Inflammatory macrophage (primary cell): Measurements from ENCODE around the gene CORT.
"Not testable (repeated sequence)": the region's sequence is repeated elsewhere in the genome, so short reads cannot be mapped to it uniquely, and the experiment has no call there.

Experiments used
- DNase-seq, 2 donors: peaks; one replicate each; pipeline ENCODE4 v3.0.0-alpha.2; 2020 to 2022

CORT gene

GRCh38 chr1:10438677-10439163 is 11.1 kb upstream of the CORT start:
- no peak for DNase-seq

- DNase-seq, result no peak
Observed at GRCh38 chr1:10440305-10440704, 9.5 kb upstream of the CORT start.

- DNase-seq, result no peak
Observed at GRCh38 chr1:10440794-10441193, 9.0 kb upstream of the CORT start.

- DNase-seq, result no peak
Observed at GRCh38 chr1:10444248-10444647, 5.6 kb upstream of the CORT start.

GRCh38 chr1:10444795-10445397 is 4.9 kb upstream of the CORT start:
- no peak for DNase-seq

GRCh38 chr1:10446790-10447422 is 2.9 kb upstream of the CORT start:
- no peak for DNase-seq

GRCh38 chr1:10450156-10450814 is 454 bp downstream of the CORT start:
- DNase-seq, result no peak

GRCh38 chr1:10450836-10451235 is 1.0 kb downstream of the CORT start:
- DNase-seq, result no peak

GRCh38 chr1:10451287-10451686 is 1.5 kb downstream of the CORT start:
- no peak for DNase-seq

- DNase-seq, result no peak
Observed at GRCh38 chr1:10456048-10456447, 6.2 kb downstream of the CORT start.

GRCh38 chr1:10456661-10457060 is 6.8 kb downstream of the CORT start:
- DNase-seq, result no peak

- DNase-seq, result not testable (repeated sequence)
Observed at GRCh38 chr1:10457462-10457861, 7.6 kb downstream of the CORT start.

- DNase-seq, result no peak
Observed at GRCh38 chr1:10457875-10458274, 8.0 kb downstream of the CORT start.

GRCh38 chr1:10459184-10459583 is 9.4 kb downstream of the CORT start:
- DNase-seq, result no peak

- no peak for DNase-seq
Observed at GRCh38 chr1:10467078-10467477, 17.2 kb downstream of the CORT start.

- no peak for DNase-seq
Observed at GRCh38 chr1:10470043-10470442, 20.2 kb downstream of the CORT start.

- DNase-seq, result no peak
Observed at GRCh38 chr1:10471411-10472219, 21.8 kb downstream of the CORT start.

- peak; percentile 96 to 97 for DNase-seq
Observed at GRCh38 chr1:10472220-10473144, 22.7 kb downstream of the CORT start, which contains the start of gene DFFA. Gene DFFA, minus strand, starts transcription at chr1:10472529. Its CDS starts 71 bp downstream, at chr1:10472458.

GRCh38 chr1:10473145-10473765 is 23.4 kb downstream of the CORT start:
- DNase-seq, result no peak

- not testable (repeated sequence) for DNase-seq
Observed at GRCh38 chr1:10474309-10474612, 24.4 kb downstream of the CORT start.
